ENCODE measurements around the gene RRP1B. TPM values are rescaled to one million over a fixed set of nuclear protein-coding genes. Genes with fewer than 3 reads are reported as not detected.

RRP1B gene
- total and polyA plus RNA-seq, 2 experiments from 2014 or later = 54.8 to 95.7 TPM

DNA sequence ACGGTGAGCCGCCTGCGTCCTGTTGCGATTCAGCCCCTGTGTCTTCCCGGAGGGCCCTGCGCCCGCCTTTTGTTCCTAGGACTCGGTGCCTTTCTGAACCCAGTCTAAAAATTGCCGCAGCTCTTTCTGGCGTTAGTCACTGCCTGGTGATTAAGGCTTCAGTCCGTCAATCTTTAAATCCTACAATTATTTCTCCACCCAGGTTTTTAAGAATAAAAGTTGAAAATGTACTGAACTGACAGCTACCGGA is 43.4 kb downstream of the RRP1B start (continued):
- TF ChIP-seq, protein P1, sequence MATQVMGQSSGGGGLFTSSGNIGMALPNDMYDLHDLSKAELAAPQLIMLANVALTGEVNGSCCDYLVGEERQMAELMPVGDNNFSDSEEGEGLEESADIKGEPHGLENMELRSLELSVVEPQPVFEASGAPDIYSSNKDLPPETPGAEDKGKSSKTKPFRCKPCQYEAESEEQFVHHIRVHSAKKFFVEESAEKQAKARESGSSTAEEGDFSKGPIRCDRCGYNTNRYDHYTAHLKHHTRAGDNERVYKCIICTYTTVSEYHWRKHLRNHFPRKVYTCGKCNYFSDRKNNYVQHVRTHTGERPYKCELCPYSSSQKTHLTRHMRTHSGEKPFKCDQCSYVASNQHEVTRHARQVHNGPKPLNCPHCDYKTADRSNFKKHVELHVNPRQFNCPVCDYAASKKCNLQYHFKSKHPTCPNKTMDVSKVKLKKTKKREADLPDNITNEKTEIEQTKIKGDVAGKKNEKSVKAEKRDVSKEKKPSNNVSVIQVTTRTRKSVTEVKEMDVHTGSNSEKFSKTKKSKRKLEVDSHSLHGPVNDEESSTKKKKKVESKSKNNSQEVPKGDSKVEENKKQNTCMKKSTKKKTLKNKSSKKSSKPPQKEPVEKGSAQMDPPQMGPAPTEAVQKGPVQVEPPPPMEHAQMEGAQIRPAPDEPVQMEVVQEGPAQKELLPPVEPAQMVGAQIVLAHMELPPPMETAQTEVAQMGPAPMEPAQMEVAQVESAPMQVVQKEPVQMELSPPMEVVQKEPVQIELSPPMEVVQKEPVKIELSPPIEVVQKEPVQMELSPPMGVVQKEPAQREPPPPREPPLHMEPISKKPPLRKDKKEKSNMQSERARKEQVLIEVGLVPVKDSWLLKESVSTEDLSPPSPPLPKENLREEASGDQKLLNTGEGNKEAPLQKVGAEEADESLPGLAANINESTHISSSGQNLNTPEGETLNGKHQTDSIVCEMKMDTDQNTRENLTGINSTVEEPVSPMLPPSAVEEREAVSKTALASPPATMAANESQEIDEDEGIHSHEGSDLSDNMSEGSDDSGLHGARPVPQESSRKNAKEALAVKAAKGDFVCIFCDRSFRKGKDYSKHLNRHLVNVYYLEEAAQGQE (IDR thresholded peaks at IDR 0.05; ENCODE audit: unreplicated experiment) = no peak
- TF ChIP-seq, protein P2, sequence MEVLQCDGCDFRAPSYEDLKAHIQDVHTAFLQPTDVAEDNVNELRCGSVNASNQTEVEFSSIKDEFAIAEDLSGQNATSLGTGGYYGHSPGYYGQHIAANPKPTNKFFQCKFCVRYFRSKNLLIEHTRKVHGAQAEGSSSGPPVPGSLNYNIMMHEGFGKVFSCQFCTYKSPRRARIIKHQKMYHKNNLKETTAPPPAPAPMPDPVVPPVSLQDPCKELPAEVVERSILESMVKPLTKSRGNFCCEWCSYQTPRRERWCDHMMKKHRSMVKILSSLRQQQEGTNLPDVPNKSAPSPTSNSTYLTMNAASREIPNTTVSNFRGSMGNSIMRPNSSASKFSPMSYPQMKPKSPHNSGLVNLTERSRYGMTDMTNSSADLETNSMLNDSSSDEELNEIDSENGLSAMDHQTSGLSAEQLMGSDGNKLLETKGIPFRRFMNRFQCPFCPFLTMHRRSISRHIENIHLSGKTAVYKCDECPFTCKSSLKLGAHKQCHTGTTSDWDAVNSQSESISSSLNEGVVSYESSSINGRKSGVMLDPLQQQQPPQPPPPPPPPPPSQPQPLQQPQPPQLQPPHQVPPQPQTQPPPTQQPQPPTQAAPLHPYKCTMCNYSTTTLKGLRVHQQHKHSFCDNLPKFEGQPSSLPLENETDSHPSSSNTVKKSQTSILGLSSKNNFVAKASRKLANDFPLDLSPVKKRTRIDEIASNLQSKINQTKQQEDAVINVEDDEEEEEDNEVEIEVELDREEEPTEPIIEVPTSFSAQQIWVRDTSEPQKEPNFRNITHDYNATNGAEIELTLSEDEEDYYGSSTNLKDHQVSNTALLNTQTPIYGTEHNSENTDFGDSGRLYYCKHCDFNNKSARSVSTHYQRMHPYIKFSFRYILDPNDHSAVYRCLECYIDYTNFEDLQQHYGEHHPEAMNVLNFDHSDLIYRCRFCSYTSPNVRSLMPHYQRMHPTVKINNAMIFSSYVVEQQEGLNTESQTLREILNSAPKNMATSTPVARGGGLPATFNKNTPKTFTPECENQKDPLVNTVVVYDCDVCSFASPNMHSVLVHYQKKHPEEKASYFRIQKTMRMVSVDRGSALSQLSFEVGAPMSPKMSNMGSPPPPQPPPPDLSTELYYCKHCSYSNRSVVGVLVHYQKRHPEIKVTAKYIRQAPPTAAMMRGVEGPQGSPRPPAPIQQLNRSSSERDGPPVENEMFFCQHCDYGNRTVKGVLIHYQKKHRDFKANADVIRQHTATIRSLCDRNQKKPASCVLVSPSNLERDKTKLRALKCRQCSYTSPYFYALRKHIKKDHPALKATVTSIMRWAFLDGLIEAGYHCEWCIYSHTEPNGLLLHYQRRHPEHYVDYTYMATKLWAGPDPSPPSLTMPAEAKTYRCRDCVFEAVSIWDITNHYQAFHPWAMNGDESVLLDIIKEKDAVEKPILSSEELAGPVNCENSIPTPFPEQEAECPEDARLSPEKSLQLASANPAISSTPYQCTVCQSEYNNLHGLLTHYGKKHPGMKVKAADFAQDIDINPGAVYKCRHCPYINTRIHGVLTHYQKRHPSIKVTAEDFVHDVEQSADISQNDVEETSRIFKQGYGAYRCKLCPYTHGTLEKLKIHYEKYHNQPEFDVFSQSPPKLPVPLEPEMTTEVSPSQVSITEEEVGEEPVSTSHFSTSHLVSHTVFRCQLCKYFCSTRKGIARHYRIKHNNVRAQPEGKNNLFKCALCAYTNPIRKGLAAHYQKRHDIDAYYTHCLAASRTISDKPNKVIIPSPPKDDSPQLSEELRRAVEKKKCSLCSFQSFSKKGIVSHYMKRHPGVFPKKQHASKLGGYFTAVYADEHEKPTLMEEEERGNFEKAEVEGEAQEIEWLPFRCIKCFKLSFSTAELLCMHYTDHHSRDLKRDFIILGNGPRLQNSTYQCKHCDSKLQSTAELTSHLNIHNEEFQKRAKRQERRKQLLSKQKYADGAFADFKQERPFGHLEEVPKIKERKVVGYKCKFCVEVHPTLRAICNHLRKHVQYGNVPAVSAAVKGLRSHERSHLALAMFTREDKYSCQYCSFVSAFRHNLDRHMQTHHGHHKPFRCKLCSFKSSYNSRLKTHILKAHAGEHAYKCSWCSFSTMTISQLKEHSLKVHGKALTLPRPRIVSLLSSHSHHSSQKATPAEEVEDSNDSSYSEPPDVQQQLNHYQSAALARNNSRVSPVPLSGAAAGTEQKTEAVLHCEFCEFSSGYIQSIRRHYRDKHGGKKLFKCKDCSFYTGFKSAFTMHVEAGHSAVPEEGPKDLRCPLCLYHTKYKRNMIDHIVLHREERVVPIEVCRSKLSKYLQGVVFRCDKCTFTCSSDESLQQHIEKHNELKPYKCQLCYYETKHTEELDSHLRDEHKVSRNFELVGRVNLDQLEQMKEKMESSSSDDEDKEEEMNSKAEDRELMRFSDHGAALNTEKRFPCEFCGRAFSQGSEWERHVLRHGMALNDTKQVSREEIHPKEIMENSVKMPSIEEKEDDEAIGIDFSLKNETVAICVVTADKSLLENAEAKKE (CRISPR knock-in tag; IDR thresholded peaks at IDR 0.05) = no peak

DNA sequence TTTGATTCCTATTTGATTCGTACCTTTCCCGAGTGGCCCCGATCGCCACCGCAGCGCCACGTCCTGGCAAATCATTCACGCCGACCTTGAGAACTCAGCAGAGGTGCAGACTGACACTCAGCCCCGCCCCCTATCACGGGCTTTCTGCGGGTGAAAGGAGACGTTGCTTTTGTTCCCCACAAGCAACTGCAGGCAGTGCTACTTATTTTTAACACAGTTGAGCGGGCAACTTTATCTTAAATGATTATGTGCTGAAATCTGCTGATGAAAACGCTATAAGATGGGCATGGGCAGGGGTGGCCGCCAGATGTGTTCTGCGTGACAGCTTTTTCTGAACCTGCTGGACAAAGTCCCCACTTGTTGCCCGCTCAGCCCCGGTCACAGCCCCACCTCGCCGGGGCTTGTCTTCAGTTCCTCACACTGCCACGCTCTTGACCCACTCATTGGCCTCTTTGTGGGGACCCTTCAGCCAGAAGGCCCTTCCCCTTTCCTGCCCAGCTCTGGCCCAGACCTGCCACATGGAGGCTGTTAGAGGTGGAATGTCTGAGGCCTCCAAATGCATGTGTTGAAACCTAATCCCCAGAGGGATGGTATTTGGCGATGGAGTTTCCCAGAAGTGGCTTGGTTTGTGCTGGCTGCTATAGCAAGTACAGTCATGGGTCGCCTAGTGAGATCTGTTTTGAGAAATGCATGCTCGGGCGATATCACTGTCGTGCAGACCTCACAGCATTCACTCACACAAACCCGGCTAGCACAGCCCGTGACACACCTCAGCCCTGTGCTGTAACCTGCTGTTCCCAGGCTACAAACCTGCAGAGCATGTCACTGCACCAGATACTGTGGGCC is 43.9 kb downstream of the RRP1B start:
- Mint-ChIP-seq H3K4me1 (peaks cover 12% of the 10 kb centered on the region), H3K9me3 (no peaks in the 10 kb centered on the region), H3K36me3 (ENCODE audit: low read depth) (no peaks in the 10 kb centered on the region), H3K27me3 (ENCODE audit: insufficient read depth, low read depth, poor library complexity) (peaks cover 3% of the 10 kb centered on the region), H3K27ac (no peak overlapping the region), H3K4me3 (no peak overlapping the region; the same call in 2 of the 3 replicates)
- peak; percentile 67 for DNase-seq (ENCODE audit: low spot score)
- Histone ChIP-seq H4K20me1 (replicated peaks; ENCODE audit: insufficient read depth) (no peaks in the 10 kb centered on the region), H3F3A (replicated peaks; ENCODE audit: low read depth) (peaks cover 2% of the 10 kb centered on the region; the same call in 1 of the 2 replicates), H3K4me2 (peak overlapping the region; percentile 38; the same call in 1 of the 2 replicates), H2AFZ (peak overlapping the region; percentile 12), H3K27me3 (ENCODE audit: insufficient read depth) (no peaks in the 10 kb centered on the region), H3K79me2 (replicated peaks; ENCODE audit: insufficient read depth) (no peaks in the 10 kb centered on the region), H3K36me3 (ENCODE audit: insufficient read depth) (no peaks in the 10 kb centered on the region), H3K4me1 (ENCODE audit: insufficient read depth) (peaks cover 4% of the 10 kb centered on the region), H3K4me3 (no peak overlapping the region), H3K9me2 (ENCODE audit: insufficient read depth) (no peaks in the 10 kb centered on the region), H3K27ac (ENCODE audit: low read depth) (0 out of 2 replicates have a peak overlapping the region, but pooled peaks have one; percentile 34)
- peak; percentile 68 for ATAC-seq
- no peak for TF ChIP-seq EZH2 (IDR thresholded peaks at IDR 0.05; ENCODE audit: low read depth, unreplicated experiment)
- TF ChIP-seq, protein P3, sequence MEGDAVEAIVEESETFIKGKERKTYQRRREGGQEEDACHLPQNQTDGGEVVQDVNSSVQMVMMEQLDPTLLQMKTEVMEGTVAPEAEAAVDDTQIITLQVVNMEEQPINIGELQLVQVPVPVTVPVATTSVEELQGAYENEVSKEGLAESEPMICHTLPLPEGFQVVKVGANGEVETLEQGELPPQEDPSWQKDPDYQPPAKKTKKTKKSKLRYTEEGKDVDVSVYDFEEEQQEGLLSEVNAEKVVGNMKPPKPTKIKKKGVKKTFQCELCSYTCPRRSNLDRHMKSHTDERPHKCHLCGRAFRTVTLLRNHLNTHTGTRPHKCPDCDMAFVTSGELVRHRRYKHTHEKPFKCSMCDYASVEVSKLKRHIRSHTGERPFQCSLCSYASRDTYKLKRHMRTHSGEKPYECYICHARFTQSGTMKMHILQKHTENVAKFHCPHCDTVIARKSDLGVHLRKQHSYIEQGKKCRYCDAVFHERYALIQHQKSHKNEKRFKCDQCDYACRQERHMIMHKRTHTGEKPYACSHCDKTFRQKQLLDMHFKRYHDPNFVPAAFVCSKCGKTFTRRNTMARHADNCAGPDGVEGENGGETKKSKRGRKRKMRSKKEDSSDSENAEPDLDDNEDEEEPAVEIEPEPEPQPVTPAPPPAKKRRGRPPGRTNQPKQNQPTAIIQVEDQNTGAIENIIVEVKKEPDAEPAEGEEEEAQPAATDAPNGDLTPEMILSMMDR (conservative IDR thresholded peaks at IDR 0.05; ENCODE audit: low read depth in 2 of 2) = 0 out of 4 replicates have a peak, but pooled peaks of 1 of the 2 experiments have one; percentile 10

Measured in GM23338 (cell line).